Choroid plexus epithelial cell (primary cell): Measurements from ENCODE around the gene GLIS2.

Source experiments
- DNase-seq: peaks from one replicate; pipeline ENCODE4 v3.0.0-alpha.2; 2010; ENCODE audit warnings: low read depth
- H3K4me3 ChIP-seq: 2 replicates; pipeline ENCODE4 v1.5.1; 2011; ENCODE audit warnings: low read depth, mild to moderate bottlenecking, control low read depth, low read length, moderate library complexity
- TF ChIP-seq, protein P1 (sequence below): conservative IDR thresholded peaks from 2 replicates; pipeline ENCODE4 v1.5.1; 2011; ENCODE audit warnings: low read depth, mild to moderate bottlenecking, control low read depth, inconsistent platforms, low read length, moderate library complexity

GLIS2 gene

GRCh38 chr16:4373356-4373908, 57.6 kb downstream of the GLIS2 start:
- DNase-seq = no peak
- TF ChIP-seq, protein P1, sequence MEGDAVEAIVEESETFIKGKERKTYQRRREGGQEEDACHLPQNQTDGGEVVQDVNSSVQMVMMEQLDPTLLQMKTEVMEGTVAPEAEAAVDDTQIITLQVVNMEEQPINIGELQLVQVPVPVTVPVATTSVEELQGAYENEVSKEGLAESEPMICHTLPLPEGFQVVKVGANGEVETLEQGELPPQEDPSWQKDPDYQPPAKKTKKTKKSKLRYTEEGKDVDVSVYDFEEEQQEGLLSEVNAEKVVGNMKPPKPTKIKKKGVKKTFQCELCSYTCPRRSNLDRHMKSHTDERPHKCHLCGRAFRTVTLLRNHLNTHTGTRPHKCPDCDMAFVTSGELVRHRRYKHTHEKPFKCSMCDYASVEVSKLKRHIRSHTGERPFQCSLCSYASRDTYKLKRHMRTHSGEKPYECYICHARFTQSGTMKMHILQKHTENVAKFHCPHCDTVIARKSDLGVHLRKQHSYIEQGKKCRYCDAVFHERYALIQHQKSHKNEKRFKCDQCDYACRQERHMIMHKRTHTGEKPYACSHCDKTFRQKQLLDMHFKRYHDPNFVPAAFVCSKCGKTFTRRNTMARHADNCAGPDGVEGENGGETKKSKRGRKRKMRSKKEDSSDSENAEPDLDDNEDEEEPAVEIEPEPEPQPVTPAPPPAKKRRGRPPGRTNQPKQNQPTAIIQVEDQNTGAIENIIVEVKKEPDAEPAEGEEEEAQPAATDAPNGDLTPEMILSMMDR = no peak
- H3K4me3 ChIP-seq = peak overlapping the region; percentile 80

GRCh38 chr16:4373909-4374742, 58.3 kb downstream of the GLIS2 start:
- TF ChIP-seq, protein P1 = no peak
- peak overlapping the region; percentile 80 for H3K4me3 ChIP-seq
- DNase-seq = peak; percentile 97

- DNase-seq = no peak
- no peak overlapping the region for H3K4me3 ChIP-seq
- TF ChIP-seq, protein P1 = no peak
Measured at GRCh38 chr16:4375717-4376116, 59.9 kb downstream of the GLIS2 start.

DNA sequence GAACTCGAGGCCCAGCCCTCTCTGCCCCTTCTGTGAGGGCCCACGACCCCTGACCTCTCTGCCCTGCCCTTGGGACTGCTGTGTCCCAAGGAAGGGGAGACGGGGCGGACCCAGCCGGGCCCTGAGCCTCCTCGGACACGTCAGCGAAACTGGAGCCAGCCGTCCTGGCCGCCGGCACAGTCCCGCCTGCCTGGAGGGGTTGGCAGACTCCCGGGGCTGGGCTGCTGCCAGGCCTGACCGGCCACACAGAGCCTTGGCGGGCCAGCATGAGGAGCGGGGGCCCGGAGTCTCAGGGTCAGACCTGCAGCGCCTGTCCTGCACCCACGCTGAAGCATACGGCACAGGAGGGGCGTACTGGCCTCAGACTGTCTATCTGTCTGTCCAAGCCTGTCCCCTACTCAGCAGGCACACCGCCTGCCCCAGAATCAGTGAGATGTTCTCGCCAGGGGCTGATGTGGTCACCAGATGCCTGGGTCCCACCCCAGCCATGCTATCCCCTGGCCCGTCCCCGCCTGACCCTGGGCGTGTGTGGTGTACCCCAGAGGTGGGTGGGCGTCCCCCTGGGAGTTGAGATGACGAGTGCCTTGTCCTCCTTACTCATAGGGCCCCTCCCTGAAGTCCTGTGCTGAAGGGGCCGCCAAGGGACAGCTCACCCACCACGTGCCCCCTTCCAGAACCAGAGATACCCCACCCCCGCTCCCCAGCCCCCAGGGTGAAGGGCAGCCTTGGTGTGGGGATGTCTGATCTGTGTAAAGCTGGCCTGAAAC, 60.4 kb downstream of the GLIS2 start:
- peak overlapping the region; percentile 11 for H3K4me3 ChIP-seq
- peak; percentile 71 for DNase-seq
- TF ChIP-seq, protein P1 = no peak

DNA sequence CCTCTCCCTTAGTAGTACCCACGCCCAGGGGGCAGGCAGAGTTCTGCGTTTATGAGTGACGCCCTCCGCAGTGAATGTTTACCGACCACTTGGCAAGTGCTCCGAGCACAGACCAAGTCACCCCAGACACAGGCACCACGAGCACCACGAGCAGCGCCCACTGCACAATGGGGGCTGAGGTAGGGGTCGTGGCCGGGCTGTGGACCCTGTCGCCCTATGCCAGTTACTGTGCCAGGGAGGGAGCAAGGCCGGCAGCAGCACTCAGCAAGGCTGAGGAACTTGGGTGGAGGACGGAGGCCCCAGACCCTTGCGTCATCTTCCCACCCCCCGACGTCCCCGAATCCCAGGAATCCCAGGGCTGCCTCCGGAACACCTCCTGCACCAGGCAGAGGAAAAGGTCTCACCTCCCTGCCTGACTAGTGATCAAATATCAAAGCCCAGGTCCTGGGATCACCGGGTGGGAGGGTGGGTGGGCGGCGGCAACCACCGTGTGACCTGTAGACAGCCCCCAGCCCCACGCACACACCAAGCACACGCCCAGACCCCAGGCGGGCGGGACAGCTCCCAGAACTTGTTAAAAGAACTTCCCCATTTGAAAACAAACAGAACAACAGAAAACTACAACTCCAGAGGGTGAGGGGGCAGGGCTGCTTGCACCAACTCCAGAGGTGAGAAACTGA, 61.2 kb downstream of the GLIS2 start:
- no peak for DNase-seq
- TF ChIP-seq, protein P1 = no peak
- no peak overlapping the region for H3K4me3 ChIP-seq

GRCh38 chr16:4377573-4378154, 61.8 kb downstream of the GLIS2 start:
- no peak overlapping the region for H3K4me3 ChIP-seq
- TF ChIP-seq, protein P1 = peak; percentile 33
- DNase-seq = no peak
